Spleen (tissue), 7 donors: ENCODE measurements around the gene CHD9NB.

ENCODE experiments used
- POLR2A ChIP-seq, 3 donors: fragments of 450-650 bp; IDR thresholded peaks; one replicate each; pipeline ENCODE4 v1.5.1; 2017; ENCODE audit warnings: antibody characterized with exemption in 3 of 3, mild to moderate bottlenecking in 1 of 3
- TF ChIP-seq, protein P1 (sequence below), 11 experiments: fragments of 200-600 bp in 7 of 11; fragments of 450-650 bp in 4 of 11; sonication (generic) in 4 of 11; IDR thresholded peaks in 8 of 11; conservative IDR thresholded peaks in 3 of 11; 1 replicate in 7 of 11; 2 replicates in 4 of 11; pipeline versions ENCODE4 v1.4.0 to v1.8.0; 2016 to 2021; ENCODE audit warnings: antibody characterized with exemption in 11 of 11, inconsistent platforms in 4 of 11, mild to moderate bottlenecking in 1 of 11
- donor health status: DM: no; HTN: no; CAD: no; lungs with moderate emphysema.
- donor health status: DM: no; HTN: no; CAD: no.
- donor health status: DM: no; HTN: no; CAD: no.

DNA sequence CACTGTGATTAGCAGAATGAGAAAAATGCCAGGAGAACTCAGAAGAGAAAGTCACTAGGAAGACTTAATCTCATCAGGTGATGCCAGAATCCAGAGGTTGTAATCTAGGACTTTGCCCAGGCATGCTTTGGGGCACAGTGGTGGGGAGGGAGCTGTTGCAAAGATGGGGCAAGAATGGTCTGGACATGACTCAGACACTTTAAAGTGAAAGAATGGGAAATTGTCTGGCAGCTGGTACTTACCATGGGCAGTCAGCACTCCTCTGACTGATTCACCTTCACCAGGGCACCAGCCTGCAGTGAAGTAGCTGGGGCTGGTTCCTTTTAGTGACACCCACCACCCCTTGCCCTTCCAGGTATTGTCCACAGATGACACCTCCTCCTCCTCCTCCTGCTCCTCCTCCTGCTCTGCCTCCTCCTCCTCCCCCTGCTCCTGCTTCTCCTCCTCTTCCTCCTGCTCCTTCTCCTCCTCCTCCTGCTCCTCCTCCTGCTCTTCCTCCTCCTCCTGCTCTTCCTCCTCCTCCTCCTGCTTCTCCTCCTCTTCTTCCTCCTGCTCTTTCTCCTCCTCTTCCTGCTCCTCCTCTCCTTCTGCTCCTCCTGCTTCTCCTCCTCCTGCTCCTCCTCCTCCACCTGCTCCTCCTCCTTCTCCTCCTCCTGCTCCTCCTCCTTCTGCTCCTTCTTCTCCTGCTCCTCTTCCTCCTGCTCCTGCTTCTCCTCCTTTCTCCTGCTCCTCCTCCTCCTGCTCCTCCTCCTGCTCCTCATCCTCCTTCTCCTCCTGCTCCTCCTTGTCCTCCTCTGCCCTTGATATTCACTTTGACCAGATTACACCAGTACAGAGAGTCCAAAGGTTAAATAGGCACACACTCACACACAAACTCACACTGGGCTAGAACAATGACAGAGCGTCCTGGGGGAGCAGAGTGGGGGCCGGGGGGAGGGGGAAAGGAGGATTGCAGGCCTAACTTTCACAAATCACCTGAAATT lies at the start of gene CHD9NB:
- TF ChIP-seq, protein P1, sequence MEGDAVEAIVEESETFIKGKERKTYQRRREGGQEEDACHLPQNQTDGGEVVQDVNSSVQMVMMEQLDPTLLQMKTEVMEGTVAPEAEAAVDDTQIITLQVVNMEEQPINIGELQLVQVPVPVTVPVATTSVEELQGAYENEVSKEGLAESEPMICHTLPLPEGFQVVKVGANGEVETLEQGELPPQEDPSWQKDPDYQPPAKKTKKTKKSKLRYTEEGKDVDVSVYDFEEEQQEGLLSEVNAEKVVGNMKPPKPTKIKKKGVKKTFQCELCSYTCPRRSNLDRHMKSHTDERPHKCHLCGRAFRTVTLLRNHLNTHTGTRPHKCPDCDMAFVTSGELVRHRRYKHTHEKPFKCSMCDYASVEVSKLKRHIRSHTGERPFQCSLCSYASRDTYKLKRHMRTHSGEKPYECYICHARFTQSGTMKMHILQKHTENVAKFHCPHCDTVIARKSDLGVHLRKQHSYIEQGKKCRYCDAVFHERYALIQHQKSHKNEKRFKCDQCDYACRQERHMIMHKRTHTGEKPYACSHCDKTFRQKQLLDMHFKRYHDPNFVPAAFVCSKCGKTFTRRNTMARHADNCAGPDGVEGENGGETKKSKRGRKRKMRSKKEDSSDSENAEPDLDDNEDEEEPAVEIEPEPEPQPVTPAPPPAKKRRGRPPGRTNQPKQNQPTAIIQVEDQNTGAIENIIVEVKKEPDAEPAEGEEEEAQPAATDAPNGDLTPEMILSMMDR (IDR thresholded peaks at IDR 0.05 in 8 of 11, conservative IDR thresholded peaks at IDR 0.05 in 3 of 11), result no peak
- TF ChIP-seq POLR2A (IDR thresholded peaks at IDR 0.05), result no peak
